GM18861 (cell line): ENCODE data around the gene DUSP22.

Source experiments
- ATAC-seq: cut with Tn5 transposase; IDR thresholded peaks from one replicate; pipeline ENCODE4 v1.9.1; 2021; ENCODE audit not compliant: unreplicated experiment

Gene DUSP22

GRCh38 chr6:349491-349921 is 57.2 kb downstream of the DUSP22 start:
- ATAC-seq = no peak

- ATAC-seq = no peak
Observed at GRCh38 chr6:350371-350770, 58.1 kb downstream of the DUSP22 start.

GRCh38 chr6:351011-351866 is 59.0 kb downstream of the DUSP22 start:
- no peak for ATAC-seq

- no peak for ATAC-seq
Observed at GRCh38 chr6:351867-352289, 59.6 kb downstream of the DUSP22 start.

GRCh38 chr6:352474-352873 is 60.2 kb downstream of the DUSP22 start:
- no peak for ATAC-seq

- ATAC-seq = no peak
Observed at GRCh38 chr6:352896-353470, 60.7 kb downstream of the DUSP22 start.

GRCh38 chr6:353642-354614 is 61.6 kb downstream of the DUSP22 start:
- no peak for ATAC-seq

- ATAC-seq = no peak
Observed at GRCh38 chr6:354631-355280, 62.5 kb downstream of the DUSP22 start.

- no peak for ATAC-seq
Observed at GRCh38 chr6:355373-356208, 63.3 kb downstream of the DUSP22 start.

- ATAC-seq = peak; percentile 53
Observed at GRCh38 chr6:356828-357251, 64.6 kb downstream of the DUSP22 start.

- ATAC-seq = no peak
Observed at GRCh38 chr6:357261-357790, 65.0 kb downstream of the DUSP22 start.

GRCh38 chr6:357791-358341 is 65.6 kb downstream of the DUSP22 start:
- no peak for ATAC-seq

- ATAC-seq = no peak
Observed at GRCh38 chr6:358432-358831, 66.1 kb downstream of the DUSP22 start.

- ATAC-seq = no peak
Observed at GRCh38 chr6:358847-359246, 66.6 kb downstream of the DUSP22 start.

GRCh38 chr6:359261-360035 is 67.2 kb downstream of the DUSP22 start:
- ATAC-seq = no peak

- ATAC-seq = no peak
Observed at GRCh38 chr6:360349-360748, 68.1 kb downstream of the DUSP22 start.

GRCh38 chr6:360764-361373 is 68.6 kb downstream of the DUSP22 start:
- ATAC-seq = no peak
